Colonic mucosa (tissue), 4 donors: ENCODE measurements around the gene QDPR. TPM values are rescaled to one million over a fixed set of nuclear protein-coding genes. Genes with fewer than 3 reads are reported as not detected.
"Not testable (repeated sequence)": the region's sequence is repeated elsewhere in the genome, so short reads cannot be mapped to it uniquely, and the experiment has no call there.

Experiments used
- DNase-seq: peaks from one replicate; pipeline ENCODE4 v3.0.0-alpha.2; 2020
- H3K27ac ChIP-seq: fragments of 200-600 bp; one replicate; pipeline ENCODE4 v1.8.0; 2021
- H3K27me3 ChIP-seq: fragments of 200-600 bp; one replicate; pipeline ENCODE4 v1.8.0; 2021
- H3K36me3 ChIP-seq: fragments of 200-600 bp; one replicate; pipeline ENCODE4 v1.8.0; 2021
- H3K4me1 ChIP-seq: fragments of 200-600 bp; one replicate; pipeline ENCODE4 v1.8.0; 2021; ENCODE audit warnings: mild to moderate bottlenecking
- H3K4me3 ChIP-seq: fragments of 200-600 bp; one replicate; pipeline ENCODE4 v1.8.0; 2021
- H3K9ac ChIP-seq, 2 donors: one replicate each; pipeline ENCODE4 v1.7.0; 2013; ENCODE audit warnings: control low read depth in 2 of 2, low read depth in 2 of 2, low read length in 2 of 2
- H3K9me3 ChIP-seq: fragments of 200-600 bp; one replicate; pipeline ENCODE4 v1.8.0; 2021
- intact Hi-C: fragments of 100-400 bp; cut with DNase I; formaldehyde crosslinking; loops from one replicate; pipeline ENCODE4 v1.14.1; 2022
- total RNA-seq, 2 donors: library from RNA; stranded (reverse); fragmentation: NEBNext Ultra II Directional in 1 of 2; extraction: Animal tissue kit (Norgen Biotek cat#: 25700) in 1 of 2; gene quantifications; one replicate each; pipeline ENCODE4 v1.2.1, GENCODE V29; 2021
- TF ChIP-seq, protein P1 (sequence below): fragments of 200-600 bp; IDR thresholded peaks from one replicate; pipeline ENCODE4 v1.8.0; 2022; ENCODE audit warnings: antibody characterized with exemption, mild to moderate bottlenecking
- donor health status: healthy.
- donor health status: DM: no; HTN: no; CAD: no.
- donor health status: DM: no; HTN: no; CAD: no.

Gene QDPR
- total RNA-seq, 2 donors from 2014 or later = 27.2 to 27.3 TPM

DNA sequence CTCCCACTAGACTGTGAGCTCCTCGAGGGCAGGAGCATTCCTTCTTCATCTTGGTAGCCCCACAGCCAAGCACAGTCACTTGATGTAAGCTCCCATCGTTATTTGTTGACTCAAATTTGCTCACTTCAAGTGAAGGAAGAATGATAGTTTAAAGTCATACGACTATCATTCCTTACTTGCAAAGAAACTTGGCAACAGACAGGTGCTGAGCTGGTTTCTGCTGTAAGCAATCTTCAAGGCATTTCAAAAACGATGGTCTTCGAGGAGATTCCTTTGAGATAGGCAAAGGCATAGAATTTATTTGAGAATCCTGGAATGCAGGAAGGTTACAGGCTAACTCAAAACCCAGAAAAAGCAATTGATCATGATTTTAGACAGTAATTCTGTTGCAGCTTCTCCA lies 64.8 kb downstream of the QDPR start:
- Histone ChIP-seq H3K4me1 (no peaks in the 10 kb centered on the region), H3K27me3 (no peaks in the 10 kb centered on the region), H3K4me3 (no peak overlapping the region), H3K36me3 (no peaks in the 10 kb centered on the region), H3K27ac (no peak overlapping the region), H3K9me3 (no peaks in the 10 kb centered on the region), H3K9ac (no peak overlapping the region)
- intact Hi-C loops = loop anchor here (5.0 to 10.0 kb wide), 2 partner anchors 100 to 1152 kb away; no protein-coding TSS in a partner anchor
- no peak for DNase-seq
- TF ChIP-seq, protein P1, sequence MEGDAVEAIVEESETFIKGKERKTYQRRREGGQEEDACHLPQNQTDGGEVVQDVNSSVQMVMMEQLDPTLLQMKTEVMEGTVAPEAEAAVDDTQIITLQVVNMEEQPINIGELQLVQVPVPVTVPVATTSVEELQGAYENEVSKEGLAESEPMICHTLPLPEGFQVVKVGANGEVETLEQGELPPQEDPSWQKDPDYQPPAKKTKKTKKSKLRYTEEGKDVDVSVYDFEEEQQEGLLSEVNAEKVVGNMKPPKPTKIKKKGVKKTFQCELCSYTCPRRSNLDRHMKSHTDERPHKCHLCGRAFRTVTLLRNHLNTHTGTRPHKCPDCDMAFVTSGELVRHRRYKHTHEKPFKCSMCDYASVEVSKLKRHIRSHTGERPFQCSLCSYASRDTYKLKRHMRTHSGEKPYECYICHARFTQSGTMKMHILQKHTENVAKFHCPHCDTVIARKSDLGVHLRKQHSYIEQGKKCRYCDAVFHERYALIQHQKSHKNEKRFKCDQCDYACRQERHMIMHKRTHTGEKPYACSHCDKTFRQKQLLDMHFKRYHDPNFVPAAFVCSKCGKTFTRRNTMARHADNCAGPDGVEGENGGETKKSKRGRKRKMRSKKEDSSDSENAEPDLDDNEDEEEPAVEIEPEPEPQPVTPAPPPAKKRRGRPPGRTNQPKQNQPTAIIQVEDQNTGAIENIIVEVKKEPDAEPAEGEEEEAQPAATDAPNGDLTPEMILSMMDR = no peak

DNA sequence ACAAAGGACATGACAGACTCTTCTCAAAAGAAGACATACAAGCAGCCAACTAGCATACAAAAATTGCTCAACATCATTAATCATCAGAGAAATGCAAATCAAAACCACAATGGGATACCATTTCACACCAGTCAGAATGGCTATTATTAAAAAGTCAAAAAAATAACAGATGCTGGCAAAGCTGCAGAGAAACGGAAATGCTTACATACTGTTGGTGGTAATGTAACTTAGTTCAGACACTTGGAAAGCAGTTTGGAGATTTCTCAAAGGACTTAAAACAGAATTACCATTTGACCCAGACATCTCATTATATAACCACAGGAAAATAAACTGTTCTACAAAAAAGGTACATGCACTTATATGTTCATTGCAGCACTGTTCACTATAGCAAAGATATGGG lies 69.4 kb downstream of the QDPR start:
- H3K9ac ChIP-seq, H3K36me3 ChIP-seq, H3K4me1 ChIP-seq, DNase-seq, H3K27me3 ChIP-seq, H3K27ac ChIP-seq, H3K4me3 ChIP-seq, H3K9me3 ChIP-seq: not testable (repeated sequence)
- intact Hi-C loops = loop anchor here (10.0 kb wide), 1 partner anchor 1148 kb away; no protein-coding TSS in a partner anchor

DNA sequence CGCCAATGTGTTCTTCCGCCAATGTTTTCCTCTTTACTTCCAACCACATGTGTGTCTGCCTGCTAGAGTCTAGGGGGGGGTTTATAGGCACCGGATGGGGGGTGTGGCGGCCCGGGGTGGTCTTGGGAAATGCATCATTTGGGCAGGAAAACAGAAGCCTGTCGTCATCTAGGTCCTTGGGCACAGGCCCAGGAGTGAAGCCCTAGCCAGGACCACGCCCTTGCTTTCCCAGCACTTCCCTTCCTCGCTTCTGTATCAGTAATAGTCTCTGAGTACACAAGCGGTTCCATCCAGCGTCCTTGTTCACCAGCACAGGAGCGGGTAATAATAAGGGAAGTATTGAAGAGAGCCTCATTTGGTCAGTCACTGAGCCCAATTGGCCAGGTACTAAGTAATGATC lies 74.5 kb downstream of the QDPR start:
- H3K9me3 ChIP-seq = no peaks in the 10 kb centered on the region
- TF ChIP-seq, protein P1 = no peak
- no peaks in the 10 kb centered on the region for H3K36me3 ChIP-seq
- intact Hi-C loops = no loop called here
- H3K4me1 ChIP-seq = no peaks in the 10 kb centered on the region
- no peak overlapping the region for H3K9ac ChIP-seq
- DNase-seq = no peak
- no peak overlapping the region for H3K27ac ChIP-seq
- H3K4me3 ChIP-seq = no peak overlapping the region
- no peaks in the 10 kb centered on the region for H3K27me3 ChIP-seq

DNA sequence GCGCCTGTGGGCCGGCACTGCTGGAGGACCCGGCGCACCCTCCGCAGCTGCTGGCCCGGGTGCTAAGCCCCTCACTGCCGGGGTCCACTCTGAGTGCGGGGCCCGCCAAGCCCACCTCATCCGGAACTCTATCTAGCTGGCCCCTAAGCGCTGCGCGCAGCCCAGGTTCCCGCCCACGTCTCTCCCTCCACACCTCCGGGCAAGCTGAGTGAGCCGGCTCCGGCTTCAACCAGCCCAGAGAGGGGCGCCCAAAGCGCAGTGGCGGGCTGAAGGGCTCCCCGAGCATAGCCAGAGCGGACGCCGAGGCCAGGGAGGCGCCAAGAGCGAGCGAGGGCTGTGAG lies 75.2 kb downstream of the QDPR start:
- DNase-seq = no peak
- no peaks in the 10 kb centered on the region for H3K4me1 ChIP-seq
- H3K27me3 ChIP-seq = no peaks in the 10 kb centered on the region
- no peak overlapping the region for H3K27ac ChIP-seq
- TF ChIP-seq, protein P1 = no peak
- H3K36me3 ChIP-seq = no peaks in the 10 kb centered on the region
- no peak overlapping the region for H3K4me3 ChIP-seq
- intact Hi-C loops = no loop called here
- H3K9me3 ChIP-seq = no peaks in the 10 kb centered on the region
- no peak overlapping the region for H3K9ac ChIP-seq

Other genes starting within 250 kb of the QDPR start
- gene CLRN2, start 3.1 kb upstream of the QDPR start, total RNA-seq = not detected
- 10 to 100 TPM; 59.3 to 63.8 TPM for gene LAP3, start 65.1 kb upstream of the QDPR start, total RNA-seq
- 10 to 100 TPM; 36.7 to 48.1 TPM for gene MED28, start 102.6 kb upstream of the QDPR start, total RNA-seq